GM23248 (cell line): Measurements from ENCODE around the gene OTULINL.

Source experiments
- EZH2 ChIP-seq: fragments of 200-600 bp; sonication (generic); IDR thresholded peaks from 2 replicates; pipeline ENCODE4 v1.6.1; 2018; ENCODE audit warnings: antibody characterized with exemption, mild to moderate bottlenecking; ENCODE audit not compliant: insufficient read depth, poor library complexity, severe bottlenecking
- EZH2phosphoT487 ChIP-seq: fragments of 200-600 bp; sonication (generic); IDR thresholded peaks from 2 replicates; pipeline ENCODE4 v1.6.1; 2018; ENCODE audit warnings: antibody characterized with exemption, moderate library complexity, mild to moderate bottlenecking, low read depth; ENCODE audit not compliant: insufficient read depth

GRCh38 chr5:14572836-14573235 is 8.8 kb upstream of the OTULINL start:
- TF ChIP-seq EZH2 (no peak), EZH2phosphoT487 (no peak)
